Omental fat pad (tissue), 4 donors: ENCODE measurements around the gene LARGE1. TPM values are rescaled to one million over a fixed set of nuclear protein-coding genes. Genes with fewer than 3 reads are reported as not detected.

Experiments used
- ATAC-seq: fragments of 150-250 bp; one replicate; pipeline ENCODE4 v1.9.1; 2016; ENCODE audit warnings: mild to moderate bottlenecking, moderate library complexity; ENCODE audit not compliant: low FRiP score
- DNase-seq: peaks from one replicate; pipeline ENCODE4 v3.0.0-alpha.2; 2019; ENCODE audit warnings: low spot score
- total RNA-seq, 4 donors: library from RNA; depleted of rRNA; stranded (reverse); fragments of >200 nt; gene quantifications; one replicate each; pipeline ENCODE4 v1.1.0, GENCODE V29; 2016
- TF ChIP-seq, protein P1 (sequence below), 3 donors: fragments of 450-650 bp; IDR thresholded peaks; one replicate each; pipeline ENCODE4 v1.5.1; 2016 to 2017; ENCODE audit warnings: antibody characterized with exemption in 3 of 3, mild to moderate bottlenecking in 3 of 3, moderate library complexity in 2 of 3

Gene LARGE1
- total RNA-seq, 4 donors from 2014 or later = 16.5 to 31.2 (median 22.3) TPM

DNA sequence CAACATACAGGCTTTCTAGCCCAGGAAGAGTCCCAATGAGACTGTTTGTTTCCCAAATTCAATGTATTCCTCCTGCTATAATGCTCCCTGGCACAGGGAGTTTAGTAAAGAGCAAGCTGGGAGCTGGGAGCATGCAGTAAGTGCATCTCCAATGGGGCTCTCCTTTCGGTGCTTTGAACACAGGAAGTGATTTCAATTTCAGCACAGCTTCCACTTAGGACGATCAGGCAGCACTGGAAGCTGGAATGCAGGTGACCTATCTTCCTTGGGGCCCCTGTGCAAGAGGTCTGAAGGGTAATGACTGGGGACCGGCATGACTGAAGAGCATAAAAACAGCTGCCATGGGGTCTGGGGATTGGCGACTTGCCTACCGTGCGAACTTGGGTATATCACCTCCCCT is 76.0 kb downstream of the LARGE1 start:
- ATAC-seq (no peak), DNase-seq (no peak)
- TF ChIP-seq, protein P1, sequence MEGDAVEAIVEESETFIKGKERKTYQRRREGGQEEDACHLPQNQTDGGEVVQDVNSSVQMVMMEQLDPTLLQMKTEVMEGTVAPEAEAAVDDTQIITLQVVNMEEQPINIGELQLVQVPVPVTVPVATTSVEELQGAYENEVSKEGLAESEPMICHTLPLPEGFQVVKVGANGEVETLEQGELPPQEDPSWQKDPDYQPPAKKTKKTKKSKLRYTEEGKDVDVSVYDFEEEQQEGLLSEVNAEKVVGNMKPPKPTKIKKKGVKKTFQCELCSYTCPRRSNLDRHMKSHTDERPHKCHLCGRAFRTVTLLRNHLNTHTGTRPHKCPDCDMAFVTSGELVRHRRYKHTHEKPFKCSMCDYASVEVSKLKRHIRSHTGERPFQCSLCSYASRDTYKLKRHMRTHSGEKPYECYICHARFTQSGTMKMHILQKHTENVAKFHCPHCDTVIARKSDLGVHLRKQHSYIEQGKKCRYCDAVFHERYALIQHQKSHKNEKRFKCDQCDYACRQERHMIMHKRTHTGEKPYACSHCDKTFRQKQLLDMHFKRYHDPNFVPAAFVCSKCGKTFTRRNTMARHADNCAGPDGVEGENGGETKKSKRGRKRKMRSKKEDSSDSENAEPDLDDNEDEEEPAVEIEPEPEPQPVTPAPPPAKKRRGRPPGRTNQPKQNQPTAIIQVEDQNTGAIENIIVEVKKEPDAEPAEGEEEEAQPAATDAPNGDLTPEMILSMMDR (IDR thresholded peaks at IDR 0.05) = no peak

DNA sequence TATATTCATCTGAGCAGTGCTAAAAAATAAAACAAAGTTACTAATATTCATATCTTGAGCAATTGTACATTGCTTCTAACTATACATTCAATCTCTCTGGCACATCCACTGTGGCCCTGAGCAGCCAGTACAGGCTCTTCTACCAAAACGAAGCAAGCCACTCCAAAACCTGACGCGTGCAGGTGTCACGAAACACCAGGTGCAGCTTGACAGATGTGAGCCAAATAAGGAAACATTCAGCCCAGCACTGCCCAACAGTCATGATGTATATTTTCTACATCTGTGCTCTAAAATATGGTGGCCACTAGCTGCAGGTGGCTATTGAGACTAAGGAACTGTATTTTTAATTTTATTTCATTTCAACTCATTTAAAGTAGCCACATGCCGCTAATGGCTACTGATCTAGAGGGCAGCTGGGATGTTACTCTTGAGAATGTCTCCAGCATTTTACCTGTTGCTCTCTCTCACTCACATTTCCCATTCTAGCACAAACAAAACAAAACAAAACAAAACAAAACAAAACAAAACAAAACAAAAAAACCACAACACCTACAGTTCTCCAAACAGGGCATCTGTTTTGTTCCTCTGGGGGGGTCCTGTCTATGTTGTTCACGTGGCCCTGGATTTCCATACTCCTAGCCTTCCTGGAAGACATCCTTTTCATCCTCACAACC is 77.7 kb downstream of the LARGE1 start:
- DNase-seq (no peak), ATAC-seq (no peak)
- TF ChIP-seq, protein P1 (IDR thresholded peaks at IDR 0.05) = no peak

DNA sequence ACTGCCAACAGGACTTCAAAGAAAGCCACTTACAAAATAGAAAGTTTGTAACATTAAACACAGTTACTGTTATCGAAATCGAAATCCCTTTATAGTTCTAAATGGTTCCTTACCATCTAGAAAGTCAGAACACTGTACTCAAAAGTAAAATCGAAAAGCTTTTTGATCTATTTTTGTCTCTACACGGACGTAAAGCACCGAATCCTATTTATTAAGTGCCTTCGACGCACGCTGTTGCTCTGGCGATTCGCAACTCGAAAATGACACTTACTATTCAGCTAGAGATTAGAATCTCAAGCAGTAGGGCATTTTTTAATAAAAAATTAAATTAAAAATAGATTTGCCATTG is 78.3 kb downstream of the LARGE1 start:
- DNase-seq = no peak
- ATAC-seq = no peak
- TF ChIP-seq, protein P1 (IDR thresholded peaks at IDR 0.05) = no peak

DNA sequence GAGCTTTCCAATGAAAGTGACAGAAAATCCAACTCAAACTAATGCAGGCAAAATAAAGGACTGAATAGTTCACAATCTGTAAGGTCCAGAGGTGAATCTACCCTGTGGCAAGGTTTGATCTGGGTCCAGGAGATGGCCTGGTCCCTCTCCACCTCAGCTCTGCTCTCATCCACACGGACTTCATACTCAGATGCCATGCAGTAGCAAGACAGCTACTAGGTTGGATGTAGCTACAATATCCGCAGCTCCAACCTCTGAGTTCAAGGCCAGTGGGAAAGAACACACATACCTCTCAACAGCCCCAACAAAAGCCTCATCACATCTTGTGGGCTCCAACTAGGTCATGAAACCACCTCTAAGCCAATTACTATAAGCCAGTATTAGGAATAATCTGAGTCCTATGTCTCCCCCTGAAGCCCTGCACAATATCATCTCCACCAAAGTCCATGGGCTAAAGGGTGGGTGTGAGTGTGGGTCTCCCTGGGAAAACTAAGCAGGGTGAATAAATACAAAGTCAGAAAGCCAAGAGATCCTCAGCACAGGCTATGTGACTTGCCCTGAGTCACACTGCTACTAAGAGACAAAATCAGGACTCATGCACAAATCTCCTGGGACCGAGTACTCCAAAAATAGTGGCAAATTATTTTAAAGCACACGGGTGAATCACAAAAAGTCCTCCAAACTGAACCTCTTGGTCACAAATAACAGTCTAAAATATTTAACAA is 78.8 kb downstream of the LARGE1 start:
- no peak for ATAC-seq
- TF ChIP-seq, protein P1 (IDR thresholded peaks at IDR 0.05) = no peak

DNA sequence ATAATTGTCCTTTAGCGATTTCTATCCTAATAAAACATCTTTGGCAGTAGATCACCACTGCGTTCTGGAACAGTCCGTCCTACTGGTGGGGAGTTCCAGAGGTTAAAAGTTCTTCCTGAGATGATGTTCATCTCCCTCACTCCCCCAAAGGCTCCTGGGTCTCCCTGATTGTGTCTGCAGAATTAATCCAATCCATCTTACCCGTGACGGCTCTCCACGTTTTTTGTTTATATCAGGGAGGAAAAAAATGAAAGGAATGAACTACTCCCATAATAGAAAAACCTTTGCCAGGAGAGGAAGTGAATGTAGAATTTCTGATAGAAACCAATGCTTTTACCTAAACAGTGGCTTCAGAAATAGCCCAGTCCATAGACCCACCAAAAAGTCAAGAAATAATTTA is 81.6 kb downstream of the LARGE1 start:
- no peak for ATAC-seq
- TF ChIP-seq, protein P1 (IDR thresholded peaks at IDR 0.05) = no peak
- no peak for DNase-seq

More for the DNA sequence above, 78.8 kb downstream of the LARGE1 start:
- DNase-seq = no peak

DNA sequence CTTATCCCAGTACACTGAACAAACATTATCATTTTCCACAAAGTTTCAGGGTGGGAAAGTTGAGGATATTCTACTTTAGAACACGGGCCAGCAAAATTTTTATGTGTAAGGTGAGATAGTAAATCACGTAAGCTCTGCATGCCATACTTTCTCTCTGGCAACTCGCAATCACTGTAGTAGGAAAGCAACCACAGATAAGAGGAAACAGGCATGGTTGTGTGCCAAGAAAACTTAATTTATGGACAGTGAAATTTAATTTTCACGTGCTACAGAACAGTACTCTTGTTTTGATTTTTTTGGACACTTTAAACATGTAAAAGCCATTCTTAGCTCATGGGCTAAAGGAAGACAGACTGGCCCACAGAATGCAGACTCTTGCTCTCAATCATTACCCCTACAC is 82.5 kb downstream of the LARGE1 start:
- DNase-seq = no peak
- TF ChIP-seq, protein P1 (IDR thresholded peaks at IDR 0.05) = no peak
- peak; percentile 72 for ATAC-seq

DNA sequence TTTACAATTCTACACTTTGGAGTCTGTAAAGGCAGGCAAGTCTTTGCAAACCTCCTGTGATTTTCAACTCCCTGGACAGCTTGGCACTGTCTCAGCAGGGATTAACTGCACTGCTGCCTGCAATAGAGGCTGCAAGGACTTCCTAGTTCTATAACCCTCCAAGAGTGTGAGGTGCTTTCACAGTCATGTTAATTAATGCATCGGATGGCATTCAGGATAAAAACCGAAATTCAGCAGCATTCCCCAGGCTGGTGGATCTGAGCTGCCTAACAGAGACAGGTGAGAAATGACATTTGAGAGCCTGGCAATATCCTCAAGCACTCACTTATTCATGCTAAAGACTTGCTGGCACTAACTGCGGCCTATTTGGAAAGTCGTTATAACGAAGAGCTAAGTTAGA is 85.0 kb downstream of the LARGE1 start:
- ATAC-seq (no peak), DNase-seq (no peak)
- TF ChIP-seq, protein P1 (IDR thresholded peaks at IDR 0.05) = no peak
